GM21447 (cell line): ENCODE measurements around the gene SMG5.

ENCODE experiments used
- ATAC-seq: cut with Tn5 transposase; IDR thresholded peaks from one replicate; pipeline ENCODE4 v1.9.1; 2021; ENCODE audit not compliant: unreplicated experiment

The SMG5 gene

DNA sequence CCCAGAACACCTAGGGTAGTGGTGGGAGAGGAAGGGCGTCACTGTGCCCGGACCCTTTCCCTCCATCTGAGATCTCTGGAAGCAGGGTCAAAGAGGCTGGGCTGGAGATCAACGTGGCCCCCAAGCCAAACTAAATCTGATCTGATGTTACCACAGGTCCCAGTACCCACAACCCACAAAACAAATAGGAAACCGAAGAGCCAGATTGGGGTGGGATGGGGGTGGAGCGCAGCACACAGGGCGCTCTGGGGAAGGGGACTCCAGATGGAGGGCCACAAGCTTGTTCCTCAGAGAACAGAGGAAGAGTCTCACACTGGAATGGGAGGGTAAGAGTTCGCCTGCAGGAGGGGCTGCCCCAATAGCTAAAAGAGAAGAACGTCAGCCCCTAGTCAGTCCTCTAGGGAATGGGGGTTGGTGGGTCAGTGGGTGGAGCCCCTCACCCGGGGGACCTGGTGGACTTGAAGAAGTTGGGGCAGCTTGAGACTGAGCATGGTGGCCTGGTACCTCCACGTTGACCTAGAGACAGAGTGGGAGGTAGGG is 36.3 kb downstream of the SMG5 start:
- no peak for ATAC-seq

DNA sequence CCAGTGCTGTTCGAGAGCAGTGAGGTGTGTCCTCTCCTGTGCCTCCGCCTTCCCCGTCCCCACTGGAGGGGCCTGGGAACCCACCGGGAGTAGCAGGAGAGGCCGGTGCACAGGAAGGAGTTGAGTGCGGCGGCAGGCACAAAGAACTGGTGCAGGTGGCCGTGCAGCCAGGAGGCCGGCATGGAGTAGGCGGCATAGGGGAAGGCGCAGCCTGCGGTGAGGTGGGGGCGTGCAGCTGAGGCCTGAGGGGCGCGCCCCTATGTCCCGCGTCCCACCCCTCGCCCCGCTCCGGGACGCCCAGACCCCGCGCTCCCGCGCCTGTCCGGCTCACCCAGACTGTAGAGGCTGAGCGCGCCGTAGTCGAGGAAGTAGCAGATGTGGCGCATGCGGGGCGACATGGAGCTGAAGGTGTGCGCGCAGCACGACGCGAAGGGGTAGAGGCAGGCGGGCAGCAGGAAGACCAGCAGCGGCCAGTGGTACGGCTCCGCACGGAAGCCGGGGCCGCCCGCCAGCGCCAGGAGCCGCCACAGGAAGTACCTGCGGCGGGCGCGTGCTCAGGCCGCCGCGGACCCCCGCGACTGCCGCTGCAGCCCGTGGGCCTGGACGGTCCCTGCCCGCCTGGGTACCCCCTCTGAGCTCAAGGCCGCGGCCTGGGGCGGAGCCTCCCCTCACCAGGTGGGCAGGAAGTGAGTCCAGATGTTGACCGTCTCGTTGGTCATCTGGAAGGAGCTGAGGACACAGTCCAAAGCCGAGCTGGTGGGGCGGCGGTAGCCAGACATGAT is 37.0 kb downstream of the SMG5 start:
- no peak for ATAC-seq

- ATAC-seq: no peak
Observed at GRCh38 chr1:156244712-156245111, 37.9 kb downstream of the SMG5 start.

DNA sequence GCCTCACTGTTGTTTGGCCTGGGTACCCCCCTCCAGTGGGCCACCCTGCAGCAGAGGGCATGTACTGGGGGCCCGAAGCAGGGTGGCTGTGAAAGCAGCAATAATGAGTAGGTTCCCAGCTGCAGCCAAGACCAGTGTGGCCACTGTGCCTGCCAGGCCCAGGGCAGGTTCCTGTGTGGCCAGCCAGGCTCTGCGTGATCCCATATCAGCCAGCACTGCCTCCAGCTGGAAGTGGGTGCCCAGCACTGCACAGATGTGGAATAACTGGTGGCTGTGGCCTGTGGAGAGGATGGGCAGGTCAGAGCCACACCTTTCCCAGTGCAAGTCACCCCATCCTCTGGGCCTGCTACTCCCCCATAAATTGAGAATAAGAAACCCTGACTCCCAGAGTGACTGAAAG is 38.5 kb downstream of the SMG5 start:
- no peak for ATAC-seq

- no peak for ATAC-seq
Observed at GRCh38 chr1:156242738-156243137, 39.9 kb downstream of the SMG5 start.

GRCh38 chr1:156241926-156242325 is 40.7 kb downstream of the SMG5 start, which contains the start of gene BGLAP:
Gene BGLAP, plus strand, starts transcription at chr1:156242184. Its CDS starts 48 bp downstream, at chr1:156242232.
- ATAC-seq: no peak

DNA sequence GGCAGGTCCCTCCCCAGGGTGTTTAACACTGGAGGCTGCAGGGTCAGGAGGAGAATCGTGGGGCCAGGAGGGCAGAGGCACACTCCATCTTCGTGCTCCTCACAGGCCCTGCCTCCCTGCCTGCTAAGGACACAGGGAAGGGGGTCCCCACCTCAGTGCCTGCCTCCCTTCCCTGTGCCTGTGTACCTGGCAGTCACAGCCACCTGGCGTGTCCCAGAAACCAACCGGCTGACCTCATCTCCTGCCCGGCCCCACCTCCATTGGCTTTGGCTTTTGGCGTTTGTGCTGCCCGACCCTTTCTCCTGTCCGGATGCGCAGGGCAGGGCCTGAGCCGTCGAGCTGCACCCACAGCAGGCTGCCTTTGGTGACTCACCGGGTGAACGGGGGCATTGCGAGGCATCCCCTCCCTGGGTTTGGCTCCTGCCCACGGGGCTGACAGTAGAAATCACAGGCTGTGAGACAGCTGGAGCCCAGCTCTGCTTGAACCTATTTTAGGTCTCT is 41.3 kb downstream of the SMG5 start:
- ATAC-seq: no peak

GRCh38 chr1:156238248-156238647 is 44.4 kb downstream of the SMG5 start:
- ATAC-seq: no peak

GRCh38 chr1:156236164-156236563 is 46.5 kb downstream of the SMG5 start:
- no peak for ATAC-seq

DNA sequence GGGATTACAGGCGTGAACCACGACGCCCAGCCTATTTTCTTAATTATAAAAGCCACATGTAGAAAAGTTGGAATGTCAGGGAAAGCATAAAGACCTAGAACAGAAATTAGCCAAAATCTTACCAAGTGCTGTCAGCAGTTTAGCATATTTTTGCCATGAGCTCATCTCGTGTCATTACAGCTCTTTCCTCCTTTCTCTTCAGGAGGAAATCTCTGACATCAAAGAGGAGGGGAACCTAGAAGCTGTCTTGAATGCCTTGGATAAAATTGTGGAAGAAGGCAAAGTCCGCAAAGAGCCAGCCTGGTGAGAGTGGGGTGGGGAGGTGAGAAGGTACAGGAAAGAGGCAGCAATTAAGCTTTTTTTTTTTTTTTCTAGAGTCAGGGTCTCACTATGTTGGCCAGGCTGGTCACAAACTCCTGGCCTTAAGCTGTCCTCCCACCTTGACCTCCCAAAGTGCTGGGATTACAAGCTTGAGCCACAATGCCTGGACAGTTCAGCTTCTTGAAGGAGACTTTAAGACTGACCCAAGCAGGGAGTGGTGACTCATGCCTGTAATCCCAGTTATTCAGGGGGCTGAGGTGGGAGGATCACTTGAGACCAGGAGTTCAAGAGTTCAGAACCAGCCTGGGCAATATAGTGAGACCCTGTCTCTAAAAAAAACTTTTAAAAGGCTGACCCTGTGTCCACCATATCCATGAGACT is 49.0 kb downstream of the SMG5 start:
- ATAC-seq: no peak

DNA sequence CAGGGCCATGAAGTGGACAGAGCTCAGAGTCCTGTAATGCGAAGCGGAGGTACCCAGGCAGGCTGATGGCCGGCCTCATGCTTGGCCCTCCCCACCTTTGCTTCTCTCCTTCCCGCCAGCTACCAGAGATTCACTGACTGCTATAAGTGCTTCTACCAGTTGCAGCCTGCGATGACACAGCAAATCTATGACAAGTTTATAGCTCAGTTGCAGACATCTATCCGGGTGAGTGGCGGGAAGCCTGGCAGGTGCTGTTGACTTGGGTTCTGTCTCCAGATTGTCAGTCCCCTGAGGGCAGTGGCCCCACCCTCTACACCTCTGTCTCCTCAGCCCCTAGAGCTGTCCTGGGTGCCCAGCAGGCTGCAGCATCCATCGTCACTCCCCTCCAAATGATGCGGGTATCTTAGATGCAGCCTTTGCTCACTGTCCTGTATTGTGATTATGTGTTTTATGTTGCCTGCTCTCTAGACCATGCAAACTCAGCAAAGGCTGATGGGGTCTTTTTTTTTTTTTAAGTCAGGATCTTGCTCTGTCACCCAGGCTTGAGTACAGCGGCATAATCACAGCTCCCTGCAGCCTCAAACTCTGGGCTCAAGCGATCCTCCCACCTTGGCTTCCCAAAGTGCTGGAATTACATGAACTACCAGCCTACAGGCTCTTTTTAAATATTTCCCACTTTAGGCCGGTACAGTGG is 50.3 kb downstream of the SMG5 start:
- no peak for ATAC-seq

DNA sequence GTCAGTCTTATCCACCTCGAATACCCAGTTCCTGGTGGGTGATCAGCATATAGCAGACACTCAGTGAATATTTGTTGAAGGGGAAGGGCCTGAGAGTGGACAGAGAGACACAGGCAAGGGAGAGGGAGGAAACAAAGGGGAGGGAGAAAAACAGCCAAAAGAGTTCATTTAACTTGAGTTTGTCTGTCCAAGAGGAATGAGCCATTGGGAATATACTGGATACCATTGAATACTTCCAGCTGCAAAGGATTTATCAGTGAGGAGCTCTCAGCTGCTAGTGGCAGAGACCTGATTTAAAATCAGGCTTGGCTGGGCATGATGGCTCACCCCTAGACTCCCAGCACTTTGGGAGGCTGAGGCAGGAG is 52.2 kb downstream of the SMG5 start:
- ATAC-seq: no peak

GRCh38 chr1:156229809-156230472 is 52.7 kb downstream of the SMG5 start:
- ATAC-seq: no peak

DNA sequence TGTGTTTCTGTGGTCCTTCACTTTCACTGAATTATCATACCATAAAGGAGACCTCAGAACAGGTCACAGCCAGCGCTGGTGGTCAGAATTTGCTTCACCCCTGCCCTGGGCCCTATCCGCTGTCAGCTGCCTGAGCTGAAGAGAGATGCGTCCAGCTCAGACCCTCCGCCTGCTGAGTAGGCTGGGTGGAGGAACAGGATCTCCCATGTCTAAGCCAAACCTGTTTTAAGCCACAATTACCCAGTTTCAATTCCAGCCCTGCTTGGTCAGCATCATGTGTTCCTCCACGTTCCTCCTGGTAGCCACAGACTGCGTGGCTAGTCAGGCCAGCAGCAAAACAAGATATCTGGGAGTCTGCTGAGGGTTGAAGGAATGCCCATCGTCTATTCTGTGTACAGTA is 54.1 kb downstream of the SMG5 start:
- ATAC-seq: no peak

DNA sequence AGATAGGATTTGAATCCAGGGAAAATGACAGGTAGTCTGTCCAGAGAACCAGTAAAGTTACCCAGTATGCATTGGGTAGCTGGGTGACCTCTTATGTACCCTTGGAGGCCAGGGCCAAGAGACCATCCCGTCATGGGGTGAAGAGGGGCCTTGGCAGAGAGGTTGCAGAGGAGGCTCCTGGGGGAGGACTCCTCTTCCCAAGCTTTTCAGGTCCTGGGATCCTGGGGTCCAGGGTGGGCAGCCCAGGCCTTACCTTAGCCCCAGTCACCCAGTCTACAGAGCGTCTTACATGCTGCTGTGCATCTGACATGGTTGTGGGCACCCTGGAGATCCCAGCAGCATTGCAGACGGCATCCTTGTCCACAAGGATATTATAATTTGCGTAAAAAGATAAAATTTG is 55.8 kb downstream of the SMG5 start:
- ATAC-seq: no peak

DNA sequence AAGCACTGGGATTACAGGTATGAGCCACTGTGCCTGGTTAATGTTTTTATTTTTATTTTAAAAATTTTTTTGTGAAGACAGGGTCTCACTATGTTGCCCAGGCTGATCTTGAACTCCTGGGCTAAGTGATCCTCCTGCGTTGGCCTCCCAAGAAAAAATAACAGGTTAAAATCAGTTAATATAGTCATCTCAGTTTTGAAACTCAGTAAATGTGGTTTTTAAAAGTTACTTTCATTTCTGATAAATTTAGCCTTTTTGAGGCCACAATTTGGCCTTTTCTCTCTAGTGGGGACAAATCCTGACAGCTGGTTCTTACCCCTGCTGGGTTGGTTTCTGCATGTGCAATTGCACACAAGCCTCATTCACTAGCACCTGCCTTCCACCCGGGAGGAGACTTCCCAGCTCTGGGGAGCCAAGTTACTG is 56.5 kb downstream of the SMG5 start:
- peak; percentile 62 for ATAC-seq

- ATAC-seq: peak; percentile 3
Observed at GRCh38 chr1:156225677-156226014, 57.0 kb downstream of the SMG5 start.

DNA sequence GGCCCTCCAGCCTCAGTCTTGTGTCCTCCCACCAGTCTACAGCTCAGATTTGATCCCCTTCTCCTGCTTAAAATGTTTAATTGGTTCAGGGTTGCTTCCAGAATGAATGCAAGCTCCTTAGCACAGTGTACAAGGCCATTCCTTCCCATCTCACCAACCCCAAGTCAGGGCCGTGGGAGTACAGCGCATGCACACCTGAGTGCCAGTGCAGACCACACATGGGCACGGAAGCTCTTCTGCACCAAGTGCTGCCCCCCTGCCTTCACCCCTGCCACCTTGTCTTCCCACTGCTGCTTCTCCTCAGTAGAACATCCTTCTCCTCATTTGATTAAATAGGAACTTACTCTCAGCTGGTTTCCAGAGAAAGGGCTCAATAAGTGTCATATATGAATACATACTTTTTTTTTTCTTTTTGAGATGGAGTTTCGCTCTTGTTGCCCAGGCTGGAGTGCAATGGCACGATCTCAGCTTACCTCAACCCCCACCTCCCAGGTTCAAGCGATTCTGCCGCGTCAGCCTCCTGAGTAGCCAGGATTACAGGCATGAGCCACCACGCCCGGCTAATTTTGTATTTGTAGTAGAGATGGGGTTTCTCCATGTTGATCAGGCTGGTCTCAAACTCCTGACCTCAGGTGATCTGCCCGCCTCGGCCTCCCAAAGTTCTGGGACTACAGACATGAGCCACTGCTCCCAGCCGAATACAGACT is 60.5 kb downstream of the SMG5 start:
- no peak for ATAC-seq

- no peak for ATAC-seq
Observed at GRCh38 chr1:156220226-156220625, 62.4 kb downstream of the SMG5 start.

DNA sequence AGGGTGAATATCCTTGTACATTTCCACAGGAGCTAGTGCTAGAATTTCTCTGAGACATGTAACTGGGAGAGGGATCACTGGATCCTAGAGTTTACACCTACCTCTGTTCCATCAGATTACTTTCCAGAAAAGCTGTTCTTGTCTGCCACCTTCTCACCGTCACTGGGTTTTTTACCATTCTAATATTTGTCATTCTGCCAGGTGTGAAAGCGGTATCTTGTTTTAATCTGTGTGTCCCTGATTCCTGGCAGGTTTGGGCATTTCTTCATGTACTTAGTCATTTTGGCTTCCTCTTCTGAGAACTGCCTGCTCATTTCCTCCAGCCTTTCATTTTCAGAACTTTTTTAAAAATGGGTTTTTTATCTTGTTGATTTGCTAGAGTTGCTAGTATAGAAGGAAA is 64.8 kb downstream of the SMG5 start:
- no peak for ATAC-seq
